Fibroblast of lung (primary cell): ENCODE measurements around the gene LDAH. TPM values are rescaled to one million over a fixed set of nuclear protein-coding genes. Genes with fewer than 3 reads are reported as not detected.

Experiments
- DNase-seq, 2 donors: peaks; one replicate each; pipeline versions ENCODE4 v3.0.0 to v3.0.0-alpha.2; 2010; ENCODE audit warnings: low read depth in 2 of 2
- H2AFZ ChIP-seq: 2 replicates; pipeline ENCODE4 v1.5.1; 2012; ENCODE audit warnings: low read length, control low read depth, inconsistent platforms
- H3K27ac ChIP-seq: 2 replicates; pipeline ENCODE4 v1.5.1; 2011; ENCODE audit warnings: low read length, control low read depth; ENCODE audit not compliant: insufficient read depth
- H3K27me3 ChIP-seq: 2 replicates; pipeline ENCODE4 v1.5.1; 2011; ENCODE audit warnings: mild to moderate bottlenecking, low read length; ENCODE audit not compliant: control insufficient read depth, insufficient read depth
- H3K36me3 ChIP-seq: 2 replicates; pipeline ENCODE4 v1.5.1; 2011; ENCODE audit warnings: low read length; ENCODE audit not compliant: control insufficient read depth, insufficient read depth
- H3K4me1 ChIP-seq: 2 replicates; pipeline ENCODE4 v1.5.1; 2011; ENCODE audit warnings: low read length; ENCODE audit not compliant: control insufficient read depth, insufficient read depth; ENCODE audit errors: extremely low read depth
- H3K4me2 ChIP-seq: 2 replicates; pipeline ENCODE4 v1.5.1; 2011; ENCODE audit warnings: low read length, control low read depth; ENCODE audit not compliant: insufficient read depth; ENCODE audit errors: extremely low read depth
- H3K4me3 ChIP-seq, 4 experiments: fragments of 200-600 bp in 1 of 4; sonication (generic) in 1 of 4; replicated peaks in 1 of 4; 2 replicates each; pipeline ENCODE4 v1.5.1; 2011 to 2016; ENCODE audit warnings: low read length in 4 of 4, low read depth in 3 of 4, mild to moderate bottlenecking in 3 of 4, control low read depth in 2 of 4, inconsistent platforms in 1 of 4, mixed read lengths in 1 of 4; ENCODE audit not compliant: insufficient read depth in 1 of 4; ENCODE audit errors: control extremely low read depth in 1 of 4
- H3K79me2 ChIP-seq: 2 replicates; pipeline ENCODE4 v1.5.1; 2012; ENCODE audit warnings: mild to moderate bottlenecking, low read length, inconsistent platforms; ENCODE audit not compliant: control insufficient read depth, insufficient read depth
- H3K9ac ChIP-seq: 2 replicates; pipeline ENCODE4 v1.5.1; 2011; ENCODE audit warnings: mild to moderate bottlenecking, low read length, control low read depth; ENCODE audit not compliant: insufficient read depth
- H3K9me3 ChIP-seq: 2 replicates; pipeline ENCODE4 v1.5.1; 2012; ENCODE audit warnings: low read depth, low read length; ENCODE audit not compliant: control insufficient read depth, insufficient read depth
- H4K20me1 ChIP-seq: 2 replicates; pipeline ENCODE4 v1.5.1; 2011; ENCODE audit warnings: low read length; ENCODE audit not compliant: control insufficient read depth, insufficient read depth; ENCODE audit errors: extremely low read depth
- CTCF ChIP-seq, 2 donors: IDR thresholded peaks in 1 of 2; conservative IDR thresholded peaks in 1 of 2; 1 replicate in 1 of 2; 2 replicates in 1 of 2; pipeline ENCODE4 v1.5.1; 2011 to 2012; ENCODE audit warnings: low read length in 2 of 2, control low read depth in 1 of 2, inconsistent platforms in 1 of 2, low read depth in 1 of 2, mild to moderate bottlenecking in 1 of 2
- EZH2 ChIP-seq: IDR thresholded peaks from 2 replicates; pipeline ENCODE4 v1.5.1; 2012; ENCODE audit warnings: low read length, control low read depth, mild to moderate bottlenecking; ENCODE audit errors: missing control alignments
- polyA plus RNA-seq, 2 donors: library from polyadenylated mRNA; depleted of rRNA in 1 of 2; stranded (reverse) in 1 of 2; unstranded in 1 of 2; fragments of >200 nt; gene quantifications; 2 replicates each; pipeline ENCODE4 v1.2.1, GENCODE V29; 2011 to 2012; ENCODE audit warnings: missing spikeins in 1 of 2
- total RNA-seq: library from RNA; depleted of rRNA; stranded (reverse); fragments of >200 nt; gene quantifications from 2 replicates; pipeline ENCODE4 v1.2.1, GENCODE V29; 2014

LDAH gene
- total and polyA plus RNA-seq, 2 donors (not counting 1 experiment from before 2014, with no cell fraction given), result 20.5 to 22.8 TPM

GRCh38 chr2:20661421-20662307 is 161.2 kb downstream of the LDAH start:
- TF ChIP-seq CTCF (conservative IDR thresholded peaks at IDR 0.05 in 1 of 2, IDR thresholded peaks at IDR 0.05 in 1 of 2; ENCODE audit: low read depth in 1 of 2, low read length in 2 of 2), result peak; percentile 95 to 96
- TF ChIP-seq EZH2, result no peak
- H3K4me3 ChIP-seq, result no peak overlapping the region
- H3K9me3 ChIP-seq, result no peaks in the 10 kb centered on the region
- no peak overlapping the region for H3K27ac ChIP-seq
- no peak overlapping the region for H3K9ac ChIP-seq
- H3K36me3 ChIP-seq, result no peaks in the 10 kb centered on the region
- no peak overlapping the region for H3K4me2 ChIP-seq
- H3K79me2 ChIP-seq, result no peaks in the 10 kb centered on the region
- H3K4me1 ChIP-seq, result no peaks in the 10 kb centered on the region
- no peak overlapping the region for H2AFZ ChIP-seq
- peak; percentile 54 to 83 for DNase-seq
- H3K27me3 ChIP-seq, result peaks cover 60% of the 10 kb centered on the region
- no peaks in the 10 kb centered on the region for H4K20me1 ChIP-seq

- Histone ChIP-seq H3K4me2 (no peak overlapping the region), H3K4me1 (no peaks in the 10 kb centered on the region), H3K79me2 (no peaks in the 10 kb centered on the region), H3K4me3 (no peak overlapping the region), H4K20me1 (no peaks in the 10 kb centered on the region), H3K9me3 (no peaks in the 10 kb centered on the region), H3K27me3 (peaks cover 56% of the 10 kb centered on the region), H2AFZ (no peak overlapping the region), H3K9ac (no peak overlapping the region), H3K27ac (no peak overlapping the region), H3K36me3 (no peaks in the 10 kb centered on the region)
- TF ChIP-seq EZH2, result no peak
- no peak for TF ChIP-seq CTCF (conservative IDR thresholded peaks at IDR 0.05 in 1 of 2, IDR thresholded peaks at IDR 0.05 in 1 of 2; ENCODE audit: low read depth in 1 of 2, low read length in 2 of 2)
- peak in 1 of 2 donors; percentile 28 for DNase-seq
These were observed 162.1 kb downstream of the LDAH start for GRCh38 chr2:20660506-20661420.
